Measurements from ENCODE around the gene ZFAND5.

The ZFAND5 gene

GRCh38 chr9:72364679-72365524 lies at the start of gene ZFAND5:
Gene ZFAND5, minus strand, starts transcription at chr9:72365208. Its CDS starts 4,430 bp downstream, at chr9:72360778.
- DNase-seq = peak; percentile 98

GRCh38 chr9:72412483-72413040 lies 47.6 kb upstream of the ZFAND5 start:
- DNase-seq = no peak

- DNase-seq = no peak
Measured at GRCh38 chr9:72410214-72410613, 45.2 kb upstream of the ZFAND5 start.

GRCh38 chr9:72407114-72407513 lies 42.1 kb upstream of the ZFAND5 start:
- DNase-seq = no peak

GRCh38 chr9:72402744-72403143 lies 37.7 kb upstream of the ZFAND5 start:
- no peak for DNase-seq

- no peak for DNase-seq
Measured at GRCh38 chr9:72401396-72401795, 36.4 kb upstream of the ZFAND5 start.

- no peak for DNase-seq
Measured at GRCh38 chr9:72400866-72401265, 35.9 kb upstream of the ZFAND5 start.

GRCh38 chr9:72399391-72399790 lies 34.4 kb upstream of the ZFAND5 start:
- DNase-seq = no peak

GRCh38 chr9:72396247-72397091 lies 31.5 kb upstream of the ZFAND5 start:
- DNase-seq = peak; percentile 78

GRCh38 chr9:72394066-72394465 lies 29.1 kb upstream of the ZFAND5 start:
- DNase-seq = no peak

- no peak for DNase-seq
Measured at GRCh38 chr9:72390907-72391306, 25.9 kb upstream of the ZFAND5 start.

GRCh38 chr9:72386186-72386585 lies 21.2 kb upstream of the ZFAND5 start:
- DNase-seq = no peak

GRCh38 chr9:72384710-72385485 lies 19.9 kb upstream of the ZFAND5 start:
- DNase-seq = no peak

- DNase-seq = no peak
Measured at GRCh38 chr9:72383978-72384709, 19.1 kb upstream of the ZFAND5 start.

- no peak for DNase-seq
Measured at GRCh38 chr9:72382405-72382804, 17.4 kb upstream of the ZFAND5 start.

- DNase-seq = no peak
Measured at GRCh38 chr9:72377041-72377440, 12.0 kb upstream of the ZFAND5 start.

- no peak for DNase-seq
Measured at GRCh38 chr9:72371151-72371550, 6.1 kb upstream of the ZFAND5 start.

GRCh38 chr9:72365525-72366256 lies 683 bp upstream of the ZFAND5 start:
- DNase-seq = peak; percentile 92

GRCh38 chr9:72363908-72364678 lies 915 bp downstream of the ZFAND5 start:
- DNase-seq = peak; percentile 71

GRCh38 chr9:72363236-72363635 lies 1.8 kb downstream of the ZFAND5 start:
- DNase-seq = peak; percentile 23
